HG03432 (cell line): ENCODE results near the gene SPATA2L.
"Not testable (repeated sequence)": the region's sequence is repeated elsewhere in the genome, so short reads cannot be mapped to it uniquely, and the experiment has no call there.

Experiments
- ATAC-seq: cut with Tn5 transposase; IDR thresholded peaks from one replicate; pipeline ENCODE4 v1.9.1; 2021; ENCODE audit warnings: mild to moderate bottlenecking, moderate library complexity; ENCODE audit not compliant: unreplicated experiment

The SPATA2L gene

DNA sequence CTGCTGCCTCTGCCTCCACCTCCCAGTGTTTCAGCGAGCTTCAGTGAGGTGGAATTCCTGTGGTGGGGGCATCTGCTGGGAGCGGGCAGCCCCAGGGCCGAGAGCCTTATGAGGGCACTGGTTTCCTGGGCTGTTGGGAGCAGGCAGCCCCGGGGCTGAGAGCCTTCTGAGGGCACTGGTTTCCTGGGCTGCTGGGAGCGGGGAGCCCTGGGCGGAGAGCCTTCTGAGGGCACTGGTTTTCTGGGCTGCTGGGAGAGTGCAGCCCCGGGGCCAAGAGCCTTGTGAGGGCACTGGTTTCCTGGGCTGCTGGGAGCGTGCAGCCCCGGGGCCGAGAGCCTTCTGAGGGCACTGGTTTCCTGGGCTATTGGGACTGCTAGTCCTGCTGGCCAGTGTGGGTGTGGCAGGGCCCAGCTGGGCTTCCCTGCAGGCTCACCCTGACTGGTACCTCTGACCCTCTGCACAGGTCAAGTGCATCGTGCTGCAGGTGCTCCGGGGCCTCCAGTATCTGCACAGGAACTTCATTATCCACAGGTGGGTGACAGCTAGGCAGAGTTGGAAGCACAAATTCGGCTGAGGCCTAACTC lies 9.4 kb downstream of the SPATA2L start:
- no peak for ATAC-seq

DNA sequence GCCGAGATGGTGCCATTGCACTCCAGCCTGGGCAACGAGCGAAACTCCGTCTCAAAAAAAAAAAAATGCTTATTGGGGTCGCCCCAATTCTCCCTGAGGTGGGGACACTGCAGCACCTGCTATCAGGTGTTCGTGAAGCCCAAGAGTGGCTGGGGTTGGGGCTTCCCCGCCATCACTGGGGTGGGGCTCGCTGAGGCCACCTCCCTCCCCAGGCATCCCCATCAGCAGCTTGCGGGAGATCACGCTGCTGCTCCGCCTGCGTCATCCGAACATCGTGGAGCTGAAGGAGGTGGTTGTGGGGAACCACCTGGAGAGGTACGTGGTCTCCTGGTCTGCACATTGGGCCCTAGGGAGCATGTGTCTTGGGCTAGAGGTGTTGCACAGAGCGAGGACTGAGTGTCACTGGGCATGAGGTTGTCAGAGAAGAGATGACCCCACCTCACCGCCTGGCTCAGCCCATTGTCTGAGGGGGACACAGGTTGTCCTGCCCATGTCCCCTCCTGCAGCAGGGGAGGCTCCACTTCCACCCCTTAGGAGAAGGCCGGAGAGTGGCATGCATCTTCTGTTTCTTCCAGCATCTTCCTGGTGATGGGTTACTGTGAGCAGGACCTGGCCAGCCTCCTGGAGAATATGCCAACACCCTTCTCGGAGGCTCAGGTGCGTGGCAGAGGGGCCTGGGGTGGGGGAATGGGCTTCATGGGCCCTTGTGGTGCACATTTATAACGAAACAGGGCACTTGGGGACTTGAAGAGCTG lies 10.1 kb downstream of the SPATA2L start:
- no peak for ATAC-seq

DNA sequence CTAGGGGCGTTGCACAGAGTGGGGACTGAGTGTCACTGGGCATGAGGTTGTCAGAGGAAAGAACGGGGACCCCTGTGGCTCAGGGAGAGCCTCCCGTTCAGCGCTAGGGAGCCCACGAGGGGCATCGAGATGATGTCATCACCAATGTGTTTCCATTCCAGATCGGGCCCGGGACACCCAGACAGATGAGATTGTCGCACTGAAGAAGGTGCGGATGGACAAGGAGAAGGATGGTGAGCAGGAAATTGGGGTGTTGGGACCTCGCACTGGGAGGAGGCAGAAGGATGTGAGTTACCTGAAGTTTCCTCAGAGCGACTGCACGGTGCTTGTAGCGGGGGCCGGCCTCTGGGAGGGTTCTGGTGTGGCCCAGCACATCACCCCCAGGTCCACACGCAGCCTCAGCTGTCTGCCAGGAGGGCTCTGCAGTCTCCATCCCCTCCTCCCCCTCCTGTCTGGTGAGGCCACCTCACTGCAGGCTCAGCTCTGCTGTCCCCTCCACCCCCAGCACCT lies 11.1 kb downstream of the SPATA2L start:
- no peak for ATAC-seq

DNA sequence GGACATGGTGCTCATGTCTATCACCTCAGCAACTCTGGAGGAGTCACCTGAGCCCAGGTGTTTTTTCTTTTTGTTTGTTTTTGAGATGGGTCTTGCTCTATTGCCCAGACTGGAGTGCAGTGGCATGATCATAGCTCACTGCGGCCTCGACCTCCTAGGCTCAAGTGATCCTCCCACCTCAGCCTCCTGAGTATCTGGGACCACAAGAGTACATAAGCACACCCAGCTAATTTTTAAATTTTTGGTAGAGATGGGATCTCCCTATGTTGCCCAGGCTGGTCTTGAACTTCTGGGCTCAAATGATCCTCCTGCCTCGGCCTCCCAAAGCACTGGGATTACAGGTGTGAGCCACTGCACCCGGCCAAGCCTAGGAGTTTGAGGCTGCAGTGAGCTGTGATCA lies 11.9 kb downstream of the SPATA2L start:
- ATAC-seq, result not testable (repeated sequence)

DNA sequence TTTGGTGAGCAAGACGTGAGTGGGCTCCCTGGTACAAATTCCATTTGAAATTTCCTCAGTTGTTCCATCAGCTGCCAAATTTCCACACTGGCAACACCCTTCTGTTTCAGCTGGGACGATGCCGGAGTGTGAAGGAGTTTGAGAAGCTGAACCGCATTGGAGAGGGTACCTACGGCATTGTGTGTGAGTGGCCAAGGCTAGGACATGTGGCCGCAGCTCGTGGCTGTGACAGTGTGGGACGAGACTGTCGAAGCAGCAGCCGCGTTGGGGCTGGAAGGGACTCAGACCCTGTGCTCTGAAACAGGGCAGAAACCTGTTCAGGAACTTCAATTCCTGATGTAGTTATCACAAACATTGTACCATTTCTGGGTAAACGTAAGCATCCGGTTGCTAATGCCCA lies 12.4 kb downstream of the SPATA2L start:
- ATAC-seq, result no peak

DNA sequence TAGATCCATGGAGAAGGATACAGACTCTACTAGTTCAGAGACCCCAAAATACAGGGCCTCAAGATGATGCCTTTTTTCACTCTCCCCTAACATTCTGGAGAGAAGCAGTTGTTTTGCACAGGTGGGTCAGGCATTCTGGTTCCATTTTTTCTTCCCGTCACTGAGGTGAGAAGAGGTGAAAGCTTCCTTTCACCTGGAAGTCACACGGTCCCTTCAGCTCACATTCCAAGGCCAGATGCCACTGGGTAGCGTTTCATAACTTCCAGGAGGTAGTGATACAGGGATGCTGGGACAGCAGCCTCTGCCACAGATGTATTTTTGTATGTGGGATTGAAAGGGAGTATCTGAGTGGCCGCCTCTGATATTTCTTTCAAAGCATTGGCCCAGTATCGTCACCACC lies 13.1 kb downstream of the SPATA2L start:
- no peak for ATAC-seq

DNA sequence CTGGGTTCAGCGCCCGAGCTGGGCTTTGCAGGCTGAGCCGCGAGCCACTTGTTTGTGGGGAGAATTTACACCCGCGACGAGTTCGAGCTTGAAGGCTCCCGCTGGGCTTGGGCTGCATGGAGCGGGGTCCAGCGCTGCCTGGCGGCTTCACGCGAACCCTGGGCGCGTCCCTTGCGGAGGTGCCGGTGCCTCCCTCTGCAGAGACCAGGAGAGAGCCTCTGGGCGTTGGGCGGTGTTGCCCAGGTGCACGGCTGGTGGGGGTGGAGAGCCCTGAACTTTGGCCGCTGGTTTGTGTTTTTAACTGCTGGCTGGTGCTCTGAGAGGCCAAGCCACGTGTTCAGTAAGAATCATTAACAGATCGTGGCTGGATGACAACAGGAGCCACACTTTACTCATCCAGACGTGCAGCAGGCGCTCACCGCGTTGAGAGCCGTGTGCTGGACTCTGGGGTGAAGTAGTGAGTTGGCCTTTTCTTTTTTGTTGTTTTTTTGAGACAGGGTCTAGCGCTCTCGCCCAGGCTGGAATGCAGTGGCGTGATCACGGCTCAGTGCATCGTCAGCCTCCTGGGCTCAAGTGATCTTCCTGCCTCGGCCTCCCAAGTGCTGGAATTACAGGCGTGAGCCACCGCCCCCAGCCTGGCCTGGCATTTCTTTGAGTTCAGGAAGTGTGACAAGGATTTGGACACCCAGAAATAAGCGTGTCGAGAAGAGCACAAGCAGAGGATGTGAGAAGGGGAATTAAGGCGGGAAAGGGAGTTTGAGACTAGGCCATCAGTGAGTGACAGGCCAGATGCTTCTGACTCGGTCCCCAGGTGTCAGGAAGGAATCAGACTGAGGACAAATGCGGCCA lies 14.2 kb downstream of the SPATA2L start:
- ATAC-seq, result peak; percentile 40

DNA sequence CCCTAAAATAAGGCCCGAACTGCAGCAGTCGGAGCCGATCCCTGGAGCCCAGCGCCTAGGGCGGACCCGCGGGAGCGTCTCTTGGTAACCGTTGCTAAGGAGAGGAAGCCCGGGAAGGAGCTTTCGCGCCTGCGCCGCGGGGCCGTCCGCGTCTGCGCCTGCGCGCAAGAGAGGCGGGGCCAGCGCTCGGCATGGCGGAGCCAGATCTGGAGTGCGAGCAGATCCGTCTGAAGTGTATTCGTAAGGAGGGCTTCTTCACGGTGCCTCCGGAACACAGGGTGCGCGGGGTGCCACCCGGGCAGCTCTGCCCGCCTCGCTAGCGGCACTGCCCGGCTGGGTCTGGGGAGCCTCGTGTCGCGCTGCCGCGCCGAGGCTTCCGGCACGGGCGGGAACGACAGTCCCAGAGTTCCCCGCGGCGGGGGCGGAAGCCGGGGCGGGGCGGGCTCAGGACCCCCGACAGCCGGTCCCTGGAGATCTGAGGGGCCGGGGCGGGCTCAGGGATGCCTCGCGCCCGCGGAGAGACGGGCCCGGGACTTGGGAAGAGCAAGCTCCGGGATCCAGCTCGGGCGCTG lies 14.9 kb downstream of the SPATA2L start, which contains the start of gene CDK10:
Gene CDK10, plus strand, starts transcription at position 170 of the 572 bp plus-strand sequence. Its CDS starts 22 bp downstream, at position 192.
- peak; percentile 81 for ATAC-seq

DNA sequence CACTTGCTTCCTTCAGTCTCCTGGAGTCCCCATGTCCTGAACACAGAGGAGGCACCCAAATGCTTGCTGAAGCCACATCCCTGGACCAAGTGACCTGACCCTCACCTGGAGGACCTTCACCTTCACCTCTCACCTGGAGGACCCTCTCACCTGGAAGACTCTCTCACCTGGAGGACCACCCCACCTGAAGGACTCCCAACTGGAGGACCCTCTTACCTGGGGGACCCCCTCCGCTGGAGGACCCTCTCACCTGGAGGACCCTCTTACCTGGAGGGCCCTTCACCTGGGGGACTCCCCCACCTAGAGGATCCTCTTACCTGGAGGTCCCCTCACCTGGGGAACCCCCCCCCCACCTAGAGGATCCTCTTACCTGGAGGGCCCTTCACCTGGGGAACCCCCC lies 15.6 kb downstream of the SPATA2L start:
- ATAC-seq, result no peak

DNA sequence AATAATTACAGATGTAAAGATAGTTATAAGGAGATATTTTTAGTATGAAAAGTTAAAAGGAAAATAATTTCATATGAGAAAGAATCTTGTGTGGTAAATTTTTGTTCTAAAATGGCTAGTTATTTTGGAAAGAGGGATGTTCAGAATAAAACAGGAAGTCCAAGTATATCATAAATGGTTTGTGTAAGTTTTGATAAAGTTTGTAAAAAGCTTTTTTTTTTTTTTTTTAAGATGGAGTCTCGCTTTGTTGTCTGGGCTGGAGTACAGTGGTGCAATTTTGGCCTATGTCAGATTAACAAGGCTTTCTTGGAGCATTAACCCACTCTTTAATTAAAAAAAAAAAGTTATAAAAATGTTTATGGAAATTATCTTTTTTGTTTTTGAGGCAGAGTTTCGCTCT lies 23.2 kb downstream of the SPATA2L start:
- no peak for ATAC-seq

DNA sequence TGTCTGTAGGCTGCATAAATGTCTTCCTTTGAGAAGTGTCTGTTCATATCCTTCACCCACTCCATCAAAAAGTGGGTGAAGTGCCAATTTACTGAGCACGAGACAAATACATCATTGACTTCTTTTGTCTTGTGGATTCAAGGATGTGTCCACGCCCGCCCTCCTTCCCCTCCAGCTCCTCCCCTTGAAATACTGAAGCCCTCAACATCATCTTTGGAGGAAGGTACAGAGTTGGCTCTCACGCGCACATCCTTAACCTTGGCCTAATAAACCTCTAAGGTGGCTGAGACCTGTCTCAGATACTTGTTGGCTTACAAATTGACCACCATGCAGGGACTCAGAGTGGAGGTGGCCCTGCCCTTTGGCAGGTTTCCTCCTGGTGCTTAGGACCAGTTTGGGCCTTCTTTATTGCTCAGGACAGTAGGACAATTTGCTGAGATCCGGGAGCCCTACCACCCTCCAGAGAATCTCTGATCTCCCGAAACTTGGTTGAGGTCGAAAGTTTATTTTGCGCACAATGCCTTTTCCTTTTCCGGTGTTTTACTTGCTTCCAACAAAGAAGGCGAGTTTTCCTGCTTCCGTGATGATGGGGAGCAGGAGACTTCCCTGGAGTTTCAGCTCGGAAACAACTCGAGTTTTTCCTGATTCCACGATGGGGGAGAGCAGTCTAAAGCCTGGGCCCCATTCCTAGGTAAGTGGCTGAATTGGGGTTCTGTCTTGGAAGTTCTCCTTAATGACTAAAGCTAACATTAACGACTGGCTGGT lies 29.1 kb downstream of the SPATA2L start:
- ATAC-seq, result no peak

DNA sequence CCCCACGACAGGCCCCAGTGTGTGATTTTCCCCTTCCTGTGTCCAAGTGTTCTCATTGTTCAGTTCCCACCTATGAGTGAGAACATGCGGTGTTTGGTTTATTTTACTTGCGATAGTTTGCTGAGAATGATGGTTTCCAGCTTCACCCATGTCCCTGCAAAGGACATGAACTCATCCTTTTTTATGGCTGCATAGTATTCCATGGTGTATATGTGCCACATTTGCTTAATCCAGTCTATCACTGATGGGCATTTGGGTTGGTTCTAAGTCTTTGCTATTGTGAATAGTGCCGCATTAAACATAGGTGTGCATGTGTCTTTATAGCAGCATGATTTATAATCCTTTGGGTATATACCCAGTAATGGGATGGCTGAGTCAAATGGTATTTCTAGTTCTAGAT lies 29.9 kb downstream of the SPATA2L start:
- not testable (repeated sequence) for ATAC-seq

DNA sequence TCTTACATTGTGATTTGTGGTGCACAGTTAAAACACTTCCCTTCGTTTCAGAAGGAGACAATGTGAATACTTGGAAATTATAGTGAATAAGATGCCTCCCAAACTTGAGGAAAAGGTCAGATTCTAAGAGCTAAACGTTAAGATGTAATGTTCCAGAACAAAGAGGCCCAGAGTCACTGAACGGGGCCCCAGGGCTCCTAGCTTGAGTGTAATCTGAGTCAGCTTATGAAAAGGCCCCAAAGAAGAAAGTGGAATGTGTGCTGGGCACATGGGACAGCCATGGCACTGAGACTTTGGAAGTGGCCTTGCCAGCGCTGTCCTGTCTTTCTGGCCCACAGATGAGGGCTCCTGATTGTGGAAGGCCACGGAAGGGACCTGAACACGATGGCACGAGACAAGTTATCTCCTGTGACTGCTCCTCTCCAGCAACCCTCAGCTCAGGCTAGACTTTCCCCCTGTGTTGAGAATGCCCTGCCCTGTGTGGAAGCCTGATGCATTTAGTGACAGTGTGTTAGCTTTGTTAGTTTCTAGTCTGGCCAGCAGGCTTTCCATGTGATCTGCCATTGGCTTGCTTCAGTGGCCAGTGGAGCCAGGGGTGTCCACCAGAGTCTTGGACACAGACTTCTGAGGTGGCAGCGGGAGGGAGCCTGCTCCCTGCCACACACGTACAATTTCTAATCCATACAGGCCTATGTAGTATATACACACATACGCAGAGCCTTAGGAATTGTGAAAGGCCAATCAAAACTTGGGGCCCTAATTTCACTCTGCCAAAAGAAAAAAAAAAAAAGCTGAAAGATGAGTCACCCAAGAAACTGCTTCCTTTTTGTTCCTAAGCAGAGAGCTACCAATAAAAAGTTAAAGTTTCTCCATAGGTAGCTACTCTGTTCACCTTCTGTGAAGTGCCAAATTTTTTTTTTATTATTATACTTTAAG lies 30.7 kb downstream of the SPATA2L start:
- no peak for ATAC-seq

DNA sequence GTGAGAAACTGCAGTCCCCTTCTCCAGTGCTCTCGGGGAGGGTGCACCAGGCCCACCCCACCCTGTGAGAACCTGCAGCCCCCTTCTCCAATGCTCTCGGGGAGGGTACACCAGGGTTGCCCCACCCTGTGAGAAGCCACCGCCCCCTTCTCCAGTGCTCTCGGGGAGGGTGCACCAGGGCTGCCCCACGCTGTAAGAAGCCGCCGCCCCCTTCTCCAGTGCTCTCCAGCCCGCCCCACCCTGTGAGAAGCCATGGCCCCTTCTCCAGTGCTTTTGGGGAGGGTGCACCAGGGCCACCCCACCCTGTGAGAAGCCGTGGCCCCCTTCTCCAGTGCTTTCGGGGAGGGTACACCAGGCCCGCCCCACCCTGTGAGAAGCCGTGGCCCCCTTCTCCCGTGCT lies 31.8 kb downstream of the SPATA2L start:
- ATAC-seq, result no peak

DNA sequence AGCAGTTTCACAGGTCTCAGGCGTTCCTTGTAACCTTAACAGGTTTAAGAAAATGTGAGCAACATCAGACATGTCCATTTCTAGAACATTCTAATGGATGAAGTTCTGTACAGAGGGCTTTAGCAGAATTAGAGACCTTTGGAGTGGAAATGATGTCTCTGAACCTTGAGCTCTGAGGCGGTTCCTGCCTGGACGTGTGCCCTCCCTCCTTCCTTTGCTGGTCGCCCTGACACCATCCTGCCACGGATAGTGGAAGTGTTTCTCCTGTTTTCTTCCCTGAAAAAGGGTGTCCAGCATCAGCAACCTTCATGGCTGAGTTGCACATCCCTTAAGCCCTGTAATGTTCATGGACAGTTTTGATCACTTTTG lies 32.7 kb downstream of the SPATA2L start:
- ATAC-seq, result no peak

DNA sequence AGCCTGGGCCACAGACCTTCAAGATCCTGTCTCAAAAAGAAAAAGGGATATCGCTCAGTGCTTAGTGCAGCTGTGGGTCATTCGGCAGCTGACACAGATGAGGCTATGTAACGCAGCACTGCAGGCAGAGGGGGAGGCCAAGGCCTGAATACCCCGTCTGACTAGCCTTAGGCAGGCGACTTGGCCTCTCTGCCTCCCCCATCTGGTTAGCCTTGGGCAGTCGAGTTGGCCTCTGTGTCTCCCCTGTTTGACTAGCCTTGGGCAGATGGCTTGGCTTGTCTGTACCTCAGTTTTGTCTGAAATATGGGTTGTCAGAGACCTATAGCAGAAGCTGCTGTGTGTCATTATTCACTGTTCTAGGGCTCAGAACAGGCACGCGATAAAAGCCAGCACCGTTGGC lies 33.9 kb downstream of the SPATA2L start:
- no peak for ATAC-seq

DNA sequence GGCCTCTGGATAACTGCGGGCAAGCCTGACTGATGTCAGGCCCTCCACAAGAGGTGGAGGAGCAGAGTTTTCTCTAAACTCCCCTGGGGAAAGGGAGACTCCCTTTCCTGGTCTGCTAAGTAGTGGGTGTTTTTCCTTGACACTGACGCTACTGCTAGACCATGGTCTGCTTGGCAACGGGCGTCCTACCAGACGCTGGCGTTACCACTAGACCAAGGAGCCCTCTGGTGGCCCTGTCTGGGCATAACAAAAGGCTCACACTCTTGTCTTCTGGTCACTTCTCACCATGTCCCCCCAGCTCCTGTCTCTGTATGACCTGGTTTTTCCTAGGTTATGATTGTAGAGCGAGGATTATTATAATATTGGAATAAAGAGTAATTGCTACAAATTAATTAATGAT lies 34.5 kb downstream of the SPATA2L start:
- not testable (repeated sequence) for ATAC-seq

DNA sequence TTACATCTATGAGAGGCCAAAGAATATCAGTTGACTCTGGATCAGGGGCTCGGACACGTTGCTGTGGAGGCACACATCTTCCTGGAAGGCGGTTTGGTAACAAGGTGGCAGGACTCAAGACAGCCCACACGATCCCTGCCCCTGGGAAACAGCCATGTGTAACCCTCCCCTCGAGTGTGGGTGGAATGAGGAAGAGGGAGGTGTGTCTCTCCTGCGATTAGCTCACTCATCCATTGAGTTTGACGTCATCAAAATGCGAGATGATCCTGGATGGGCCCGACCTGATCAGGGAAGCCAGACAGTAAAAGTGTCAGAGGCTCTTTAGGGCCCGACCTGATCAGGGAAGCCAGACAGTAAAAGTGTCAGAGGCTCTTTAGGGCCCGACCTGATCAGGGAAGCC lies 37.3 kb downstream of the SPATA2L start:
- ATAC-seq, result not testable (repeated sequence)

DNA sequence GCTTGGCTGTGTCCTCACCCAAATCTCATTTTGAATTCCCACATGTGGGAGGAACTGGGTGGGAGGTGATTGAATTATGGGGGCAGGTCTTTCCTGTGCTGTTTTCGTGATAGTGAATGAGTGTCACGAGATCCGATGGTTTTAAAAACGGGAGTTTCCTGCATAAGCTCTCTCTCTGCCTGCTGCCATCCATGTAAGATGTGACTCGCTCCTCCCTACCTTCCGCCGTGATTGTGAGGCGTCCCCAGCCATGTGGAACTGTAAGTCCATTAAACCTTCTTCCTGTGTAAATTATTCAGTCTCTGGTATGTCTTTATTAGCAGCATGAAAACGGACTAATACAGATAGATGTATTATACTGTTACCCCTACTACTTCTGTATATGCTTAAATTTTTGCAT lies 40.3 kb downstream of the SPATA2L start:
- no peak for ATAC-seq
